Measurements from ENCODE around the gene IL23A. TPM values are rescaled to one million over a fixed set of nuclear protein-coding genes. Genes with fewer than 3 reads are reported as not detected.

Gene IL23A
- total and polyA plus RNA-seq, 10 of the 15 experiments (the other 5 are each of a cell fraction or from before 2014, with no cell fraction given): 3.3 to 11.1 (median 5.2) TPM

DNA sequence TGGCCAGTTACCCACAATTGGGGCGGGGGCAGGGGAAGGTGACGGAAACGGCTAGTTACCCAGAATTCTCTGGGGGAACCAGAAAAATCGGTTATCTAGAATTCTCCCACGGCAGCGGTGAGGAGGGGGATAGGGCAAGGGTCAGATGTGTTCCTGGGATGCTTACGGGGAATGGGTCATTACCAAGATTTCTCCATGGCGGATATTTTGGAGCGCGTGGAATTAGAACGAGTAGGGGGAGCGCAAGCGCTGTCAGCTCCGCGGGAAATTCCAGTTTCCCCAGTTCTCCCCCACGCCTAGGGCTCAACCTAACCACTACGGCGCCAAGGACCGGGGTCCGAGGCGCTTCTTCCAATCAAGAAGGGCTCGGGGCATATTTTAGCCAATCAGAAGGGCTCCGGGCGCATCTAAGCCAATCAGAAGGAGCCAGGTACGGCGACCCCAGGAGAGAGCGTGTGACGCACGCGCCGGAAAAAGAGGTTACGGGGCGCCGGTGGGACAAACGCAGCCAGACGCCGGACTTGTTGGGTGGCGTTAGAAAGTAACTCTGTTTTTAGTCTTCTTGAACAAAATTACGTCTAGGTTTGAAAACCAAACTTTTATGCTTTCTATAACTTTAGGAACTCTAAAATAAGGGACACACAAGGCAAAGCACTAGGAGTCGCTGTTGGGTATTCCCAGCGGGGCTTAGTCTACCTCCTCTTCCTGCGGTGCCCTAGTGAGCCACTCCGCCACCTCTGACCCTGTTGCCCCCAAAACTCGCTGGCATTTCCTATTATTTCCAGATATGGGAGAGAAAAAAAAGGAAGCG is 4.8 kb upstream of the IL23A start, which contains the start of gene PAN2 (continued):
- TF ChIP-seq NFIC (IDR thresholded peaks at IDR 0.05; ENCODE audit: low read depth, low read length) (peak; percentile 35; the same call in 1 of the 2 replicates), ATF7 (IDR thresholded peaks at IDR 0.05; ENCODE audit: low read depth) (peak; percentile 94), NR2F1 (conservative IDR thresholded peaks at IDR 0.05) (peak; percentile 96), RUNX3 (IDR thresholded peaks at IDR 0.05; ENCODE audit: low read length) (peak; percentile 69), TCF12 (IDR thresholded peaks at IDR 0.05; ENCODE audit: low read depth, low read length) (peak; percentile 32; the same call in 1 of the 2 replicates), IKZF2 (IDR thresholded peaks at IDR 0.05) (peak; percentile 73 to 77), STAT1 (conservative IDR thresholded peaks at IDR 0.05) (no peak), ZBED1 (IDR thresholded peaks at IDR 0.05; ENCODE audit: borderline replicate concordance) (no peak), YY1 (IDR thresholded peaks at IDR 0.05; ENCODE audit: low read depth, low read length) (peak; percentile 73), POLR2AphosphoS5 (IDR thresholded peaks at IDR 0.05; ENCODE audit: low read length) (peak; percentile 94), MEF2A (IDR thresholded peaks at IDR 0.05; ENCODE audit: insufficient read depth, low read depth, low read length) (0 out of 2 replicates have a peak, but pooled peaks have one; percentile 42)
- TF ChIP-seq, protein P1, sequence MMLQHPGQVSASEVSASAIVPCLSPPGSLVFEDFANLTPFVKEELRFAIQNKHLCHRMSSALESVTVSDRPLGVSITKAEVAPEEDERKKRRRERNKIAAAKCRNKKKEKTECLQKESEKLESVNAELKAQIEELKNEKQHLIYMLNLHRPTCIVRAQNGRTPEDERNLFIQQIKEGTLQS (IDR thresholded peaks at IDR 0.05; ENCODE audit: borderline replicate concordance, extremely low read depth, low read depth, low read length): peak; percentile 13; the same call in 1 of the 2 replicates
- TF ChIP-seq, protein P2, sequence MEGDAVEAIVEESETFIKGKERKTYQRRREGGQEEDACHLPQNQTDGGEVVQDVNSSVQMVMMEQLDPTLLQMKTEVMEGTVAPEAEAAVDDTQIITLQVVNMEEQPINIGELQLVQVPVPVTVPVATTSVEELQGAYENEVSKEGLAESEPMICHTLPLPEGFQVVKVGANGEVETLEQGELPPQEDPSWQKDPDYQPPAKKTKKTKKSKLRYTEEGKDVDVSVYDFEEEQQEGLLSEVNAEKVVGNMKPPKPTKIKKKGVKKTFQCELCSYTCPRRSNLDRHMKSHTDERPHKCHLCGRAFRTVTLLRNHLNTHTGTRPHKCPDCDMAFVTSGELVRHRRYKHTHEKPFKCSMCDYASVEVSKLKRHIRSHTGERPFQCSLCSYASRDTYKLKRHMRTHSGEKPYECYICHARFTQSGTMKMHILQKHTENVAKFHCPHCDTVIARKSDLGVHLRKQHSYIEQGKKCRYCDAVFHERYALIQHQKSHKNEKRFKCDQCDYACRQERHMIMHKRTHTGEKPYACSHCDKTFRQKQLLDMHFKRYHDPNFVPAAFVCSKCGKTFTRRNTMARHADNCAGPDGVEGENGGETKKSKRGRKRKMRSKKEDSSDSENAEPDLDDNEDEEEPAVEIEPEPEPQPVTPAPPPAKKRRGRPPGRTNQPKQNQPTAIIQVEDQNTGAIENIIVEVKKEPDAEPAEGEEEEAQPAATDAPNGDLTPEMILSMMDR (IDR thresholded peaks at IDR 0.05 in 2 of 3, conservative IDR thresholded peaks at IDR 0.05 in 1 of 3; ENCODE audit: control insufficient read depth in 2 of 3, extremely low read depth in 1 of 3, insufficient read depth in 1 of 3, low read depth in 3 of 3, low read length in 3 of 3): peak; percentile 37 to 47 (median 43); a peak in 5 of 6 replicates
- TF ChIP-seq, protein P3, sequence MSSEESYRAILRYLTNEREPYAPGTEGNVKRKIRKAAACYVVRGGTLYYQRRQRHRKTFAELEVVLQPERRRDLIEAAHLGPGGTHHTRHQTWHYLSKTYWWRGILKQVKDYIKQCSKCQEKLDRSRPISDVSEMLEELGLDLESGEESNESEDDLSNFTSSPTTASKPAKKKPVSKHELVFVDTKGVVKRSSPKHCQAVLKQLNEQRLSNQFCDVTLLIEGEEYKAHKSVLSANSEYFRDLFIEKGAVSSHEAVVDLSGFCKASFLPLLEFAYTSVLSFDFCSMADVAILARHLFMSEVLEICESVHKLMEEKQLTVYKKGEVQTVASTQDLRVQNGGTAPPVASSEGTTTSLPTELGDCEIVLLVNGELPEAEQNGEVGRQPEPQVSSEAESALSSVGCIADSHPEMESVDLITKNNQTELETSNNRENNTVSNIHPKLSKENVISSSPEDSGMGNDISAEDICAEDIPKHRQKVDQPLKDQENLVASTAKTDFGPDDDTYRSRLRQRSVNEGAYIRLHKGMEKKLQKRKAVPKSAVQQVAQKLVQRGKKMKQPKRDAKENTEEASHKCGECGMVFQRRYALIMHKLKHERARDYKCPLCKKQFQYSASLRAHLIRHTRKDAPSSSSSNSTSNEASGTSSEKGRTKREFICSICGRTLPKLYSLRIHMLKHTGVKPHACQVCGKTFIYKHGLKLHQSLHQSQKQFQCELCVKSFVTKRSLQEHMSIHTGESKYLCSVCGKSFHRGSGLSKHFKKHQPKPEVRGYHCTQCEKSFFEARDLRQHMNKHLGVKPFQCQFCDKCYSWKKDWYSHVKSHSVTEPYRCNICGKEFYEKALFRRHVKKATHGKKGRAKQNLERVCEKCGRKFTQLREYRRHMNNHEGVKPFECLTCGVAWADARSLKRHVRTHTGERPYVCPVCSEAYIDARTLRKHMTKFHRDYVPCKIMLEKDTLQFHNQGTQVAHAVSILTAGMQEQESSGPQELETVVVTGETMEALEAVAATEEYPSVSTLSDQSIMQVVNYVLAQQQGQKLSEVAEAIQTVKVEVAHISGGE (CRISPR knock-in tag; IDR thresholded peaks at IDR 0.05): peak; percentile 18; the same call in 1 of the 2 replicates
- TF ChIP-seq, protein P4, sequence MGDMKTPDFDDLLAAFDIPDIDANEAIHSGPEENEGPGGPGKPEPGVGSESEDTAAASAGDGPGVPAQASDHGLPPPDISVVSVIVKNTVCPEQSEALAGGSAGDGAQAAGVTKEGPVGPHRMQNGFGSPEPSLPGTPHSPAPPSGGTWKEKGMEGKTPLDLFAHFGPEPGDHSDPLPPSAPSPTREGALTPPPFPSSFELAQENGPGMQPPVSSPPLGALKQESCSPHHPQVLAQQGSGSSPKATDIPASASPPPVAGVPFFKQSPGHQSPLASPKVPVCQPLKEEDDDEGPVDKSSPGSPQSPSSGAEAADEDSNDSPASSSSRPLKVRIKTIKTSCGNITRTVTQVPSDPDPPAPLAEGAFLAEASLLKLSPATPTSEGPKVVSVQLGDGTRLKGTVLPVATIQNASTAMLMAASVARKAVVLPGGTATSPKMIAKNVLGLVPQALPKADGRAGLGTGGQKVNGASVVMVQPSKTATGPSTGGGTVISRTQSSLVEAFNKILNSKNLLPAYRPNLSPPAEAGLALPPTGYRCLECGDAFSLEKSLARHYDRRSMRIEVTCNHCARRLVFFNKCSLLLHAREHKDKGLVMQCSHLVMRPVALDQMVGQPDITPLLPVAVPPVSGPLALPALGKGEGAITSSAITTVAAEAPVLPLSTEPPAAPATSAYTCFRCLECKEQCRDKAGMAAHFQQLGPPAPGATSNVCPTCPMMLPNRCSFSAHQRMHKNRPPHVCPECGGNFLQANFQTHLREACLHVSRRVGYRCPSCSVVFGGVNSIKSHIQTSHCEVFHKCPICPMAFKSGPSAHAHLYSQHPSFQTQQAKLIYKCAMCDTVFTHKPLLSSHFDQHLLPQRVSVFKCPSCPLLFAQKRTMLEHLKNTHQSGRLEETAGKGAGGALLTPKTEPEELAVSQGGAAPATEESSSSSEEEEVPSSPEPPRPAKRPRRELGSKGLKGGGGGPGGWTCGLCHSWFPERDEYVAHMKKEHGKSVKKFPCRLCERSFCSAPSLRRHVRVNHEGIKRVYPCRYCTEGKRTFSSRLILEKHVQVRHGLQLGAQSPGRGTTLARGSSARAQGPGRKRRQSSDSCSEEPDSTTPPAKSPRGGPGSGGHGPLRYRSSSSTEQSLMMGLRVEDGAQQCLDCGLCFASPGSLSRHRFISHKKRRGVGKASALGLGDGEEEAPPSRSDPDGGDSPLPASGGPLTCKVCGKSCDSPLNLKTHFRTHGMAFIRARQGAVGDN (IDR thresholded peaks at IDR 0.05): peak; percentile 96
- TF ChIP-seq, protein P5, sequence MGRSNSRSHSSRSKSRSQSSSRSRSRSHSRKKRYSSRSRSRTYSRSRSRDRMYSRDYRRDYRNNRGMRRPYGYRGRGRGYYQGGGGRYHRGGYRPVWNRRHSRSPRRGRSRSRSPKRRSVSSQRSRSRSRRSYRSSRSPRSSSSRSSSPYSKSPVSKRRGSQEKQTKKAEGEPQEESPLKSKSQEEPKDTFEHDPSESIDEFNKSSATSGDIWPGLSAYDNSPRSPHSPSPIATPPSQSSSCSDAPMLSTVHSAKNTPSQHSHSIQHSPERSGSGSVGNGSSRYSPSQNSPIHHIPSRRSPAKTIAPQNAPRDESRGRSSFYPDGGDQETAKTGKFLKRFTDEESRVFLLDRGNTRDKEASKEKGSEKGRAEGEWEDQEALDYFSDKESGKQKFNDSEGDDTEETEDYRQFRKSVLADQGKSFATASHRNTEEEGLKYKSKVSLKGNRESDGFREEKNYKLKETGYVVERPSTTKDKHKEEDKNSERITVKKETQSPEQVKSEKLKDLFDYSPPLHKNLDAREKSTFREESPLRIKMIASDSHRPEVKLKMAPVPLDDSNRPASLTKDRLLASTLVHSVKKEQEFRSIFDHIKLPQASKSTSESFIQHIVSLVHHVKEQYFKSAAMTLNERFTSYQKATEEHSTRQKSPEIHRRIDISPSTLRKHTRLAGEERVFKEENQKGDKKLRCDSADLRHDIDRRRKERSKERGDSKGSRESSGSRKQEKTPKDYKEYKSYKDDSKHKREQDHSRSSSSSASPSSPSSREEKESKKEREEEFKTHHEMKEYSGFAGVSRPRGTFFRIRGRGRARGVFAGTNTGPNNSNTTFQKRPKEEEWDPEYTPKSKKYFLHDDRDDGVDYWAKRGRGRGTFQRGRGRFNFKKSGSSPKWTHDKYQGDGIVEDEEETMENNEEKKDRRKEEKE (IDR thresholded peaks at IDR 0.05): peak; percentile 77
